ENCODE results near the gene TGFB1. TPM values are rescaled to one million over a fixed set of nuclear protein-coding genes. Genes with fewer than 3 reads are reported as not detected.
A peak's percentile ranks its signal among the peaks of the same experiment; 100 is the strongest.

Gene TGFB1
- total RNA-seq, 8 experiments from 2014 or later = 0.71 to 42.7 (median 4.8) TPM

DNA sequence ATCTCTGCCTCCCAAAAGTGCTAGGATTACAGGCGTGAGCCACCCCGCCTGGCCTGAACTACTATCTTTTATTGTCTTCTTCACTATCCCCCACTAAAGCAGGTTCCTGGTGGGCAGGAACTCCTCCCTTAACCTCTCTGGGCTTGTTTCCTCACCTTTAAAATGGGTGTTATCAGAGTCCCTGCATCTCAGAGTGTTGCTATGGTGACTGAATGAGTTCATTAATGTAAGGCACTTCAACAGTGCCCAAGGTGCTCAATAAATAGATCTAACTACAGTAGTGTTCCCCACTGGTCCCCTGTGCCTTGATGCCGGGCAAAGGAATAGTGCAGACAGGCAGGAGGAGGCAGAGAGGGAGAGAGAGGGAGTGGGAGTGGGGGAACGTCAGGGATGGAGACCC is 23.2 kb downstream of the TGFB1 start:
- Histone ChIP-seq H3K4me1 (replicated peaks in 1 of 2) (peaks cover 2 to 23% of the 10 kb centered on the region in 2 donors), H3K4me3 (no peak overlapping the region), H3K27ac (no peak overlapping the region)
- ATAC-seq (replicated peaks in 6 of 8) = peak in 1 of 8 experiments; percentile 7
- WGBS, 10 experiments = 30 to 100% (median 100%) methylated on average over 1 to 3 of the region's 4 CpGs; no CpG with 5 or more reads in 5 of the 10 experiments
- in situ Hi-C loops (cut with MboI; ENCODE audit: low pct_unique_long_range_greater_than_20kb in 2 of 9, low sequenced_read_pairs in 9 of 9, unreplicated experiment in 9 of 9) = no loop called here

DNA sequence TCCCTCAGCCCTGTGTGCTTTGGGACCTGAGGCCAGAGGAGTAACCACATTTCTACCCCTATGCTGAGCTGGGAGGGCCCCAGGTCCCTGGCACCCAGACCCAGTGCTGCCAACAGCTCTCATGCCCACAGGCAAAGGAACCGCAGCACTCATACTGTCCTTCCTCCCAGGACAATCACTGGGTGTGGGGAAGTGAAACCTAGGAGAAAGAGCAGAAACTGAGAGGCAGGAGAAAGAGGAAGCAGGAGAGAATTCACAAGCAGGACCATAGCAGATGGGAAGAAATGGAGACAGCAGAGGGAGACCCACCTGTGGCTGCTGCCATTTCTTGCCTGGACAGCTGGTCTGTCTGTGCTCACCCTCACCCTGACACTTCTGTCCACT is 24.9 kb downstream of the TGFB1 start:
- in situ Hi-C loops (cut with MboI; ENCODE audit: low pct_unique_long_range_greater_than_20kb in 2 of 9, low sequenced_read_pairs in 9 of 9, unreplicated experiment in 9 of 9) = no loop called here
- H3K4me1 ChIP-seq (replicated peaks in 1 of 2) = peaks cover 18 to 40% of the 10 kb centered on the region in 2 donors
- ATAC-seq (replicated peaks in 6 of 8) = no peak

DNA sequence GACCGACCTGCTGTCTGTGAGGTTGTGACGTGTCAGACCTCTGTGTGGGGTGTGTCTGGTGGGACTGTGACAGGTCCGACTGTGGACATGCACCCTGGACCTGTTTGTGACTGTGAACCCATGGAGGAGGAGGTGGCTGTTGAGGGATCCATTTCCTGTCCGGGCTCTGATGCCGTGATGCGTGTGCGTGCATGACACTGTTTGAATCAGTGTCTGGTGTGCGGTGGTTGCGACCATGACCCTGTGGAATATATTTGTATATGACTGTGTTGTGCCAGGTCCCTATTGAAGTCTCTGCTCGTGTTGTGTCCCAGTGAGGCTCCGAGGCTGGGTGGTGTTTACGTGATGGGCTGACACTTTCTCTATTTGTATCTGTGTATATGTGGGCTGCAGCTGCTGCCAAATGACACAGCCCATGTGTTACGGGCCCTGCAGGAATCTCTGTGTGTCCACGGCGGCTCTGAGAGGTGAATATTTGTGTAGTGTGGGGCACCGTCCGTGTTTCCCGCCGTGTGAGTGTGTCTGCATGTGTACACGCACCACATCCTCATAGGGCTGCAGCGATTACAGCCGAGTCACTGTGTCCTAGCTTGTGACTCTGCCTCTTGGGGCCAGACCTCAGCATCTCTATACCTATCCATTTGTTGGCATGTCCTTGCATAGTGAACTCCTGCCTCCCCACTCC is 25.4 kb downstream of the TGFB1 start:
- Histone ChIP-seq H3K4me3 (no peak overlapping the region), H3K4me1 (replicated peaks in 1 of 2) (peaks cover 23 to 45% of the 10 kb centered on the region in 2 donors), H3K27ac (peak overlapping the region in 1 of 2 donors; percentile 32)
- ATAC-seq (replicated peaks in 6 of 8) = peak in 1 of 8 experiments; percentile 1
- 52 to 100% (median 88%) methylated on average over 2 to 8 of the region's 22 CpGs; no CpG with 5 or more reads in 4 of the 10 experiments for WGBS, 10 experiments
- in situ Hi-C loops (cut with MboI; ENCODE audit: low pct_unique_long_range_greater_than_20kb in 2 of 9, low sequenced_read_pairs in 9 of 9, unreplicated experiment in 9 of 9) = no loop called here

More for the DNA sequence above, 24.9 kb downstream of the TGFB1 start:
- Histone ChIP-seq H3K27ac (peak overlapping the region in 1 of 2 donors; percentile 32), H3K4me3 (no peak overlapping the region)
- 100% methylated on average over 1 of the region's 1 CpG; no CpG with 5 or more reads in 9 of the 10 experiments for WGBS, 10 experiments

DNA sequence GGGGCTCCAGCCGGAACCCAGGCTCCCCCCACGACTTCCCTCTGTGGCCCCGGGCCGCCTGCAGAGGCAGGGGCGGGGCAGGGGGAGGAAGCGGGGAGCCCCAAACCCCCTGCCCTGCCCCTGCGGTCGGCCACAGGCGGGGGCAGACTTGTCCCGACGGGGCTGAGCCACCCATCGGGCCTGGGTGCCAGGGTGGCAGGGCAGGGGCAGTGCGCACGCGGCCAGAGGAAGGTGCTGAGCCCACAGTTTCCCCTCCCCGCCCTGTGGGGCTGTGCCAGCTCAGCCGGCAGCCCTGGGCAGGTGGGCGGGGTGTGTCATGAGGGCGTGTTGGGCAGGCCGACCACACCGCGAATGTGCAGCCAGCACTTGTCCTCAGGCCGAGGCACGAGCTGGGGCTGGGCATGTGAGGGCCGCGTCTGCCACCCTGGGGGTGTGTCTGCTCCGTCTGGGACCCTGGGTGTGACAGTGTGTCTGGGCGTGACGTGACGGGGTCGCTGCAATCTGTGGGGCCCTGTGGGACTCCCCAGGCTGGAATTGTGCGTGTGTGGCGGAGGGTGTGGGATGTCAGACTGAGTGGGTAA is 26.1 kb downstream of the TGFB1 start:
- Histone ChIP-seq H3K4me1 (replicated peaks in 1 of 2) (peaks cover 29 to 52% of the 10 kb centered on the region in 2 donors), H3K4me3 (no peak overlapping the region), H3K27ac (no peak overlapping the region)
- peak in 2 of 8 experiments; percentile 1 to 7 for ATAC-seq (replicated peaks in 6 of 8)
- WGBS, 10 experiments = 13 to 50% (median 47%) methylated on average over 3 to 4 of the region's 33 CpGs; no CpG with 5 or more reads in 7 of the 10 experiments
- in situ Hi-C loops (cut with MboI; ENCODE audit: low pct_unique_long_range_greater_than_20kb in 2 of 9, low sequenced_read_pairs in 9 of 9, unreplicated experiment in 9 of 9) = no loop called here

DNA sequence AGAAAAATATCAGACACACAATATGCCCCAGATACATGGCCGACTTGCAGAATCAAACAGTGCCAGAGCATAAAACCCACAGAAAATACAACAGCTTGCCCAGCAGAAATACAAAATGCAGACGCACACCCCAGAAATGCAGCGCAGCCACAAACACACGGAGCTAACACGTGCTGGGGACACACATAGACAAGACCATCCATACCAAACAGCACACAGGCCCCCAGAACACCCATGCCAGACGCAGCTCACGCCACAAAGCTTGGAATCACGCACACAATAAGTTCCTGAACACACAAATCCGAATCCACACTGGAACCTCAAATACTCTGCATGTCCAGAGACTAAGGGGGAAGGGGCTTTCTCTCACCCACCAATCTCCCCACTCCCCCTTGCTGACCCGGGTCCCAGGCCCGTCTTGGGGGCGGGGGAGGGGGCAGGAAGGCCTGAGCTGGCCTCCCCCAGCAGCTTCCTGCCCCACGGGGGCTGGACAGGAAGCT is 26.6 kb downstream of the TGFB1 start:
- Histone ChIP-seq H3K4me1 (replicated peaks in 1 of 2) (peaks cover 33 to 57% of the 10 kb centered on the region in 2 donors), H3K27ac (no peak overlapping the region), H3K4me3 (no peak overlapping the region)
- WGBS, 10 experiments = 71 to 100% (median 81%) methylated on average over 1 to 5 of the region's 13 CpGs; no CpG with 5 or more reads in 6 of the 10 experiments
- in situ Hi-C loops (cut with MboI; ENCODE audit: low pct_unique_long_range_greater_than_20kb in 2 of 9, low sequenced_read_pairs in 9 of 9, unreplicated experiment in 9 of 9) = no loop called here
- no peak for ATAC-seq (replicated peaks in 6 of 8)

DNA sequence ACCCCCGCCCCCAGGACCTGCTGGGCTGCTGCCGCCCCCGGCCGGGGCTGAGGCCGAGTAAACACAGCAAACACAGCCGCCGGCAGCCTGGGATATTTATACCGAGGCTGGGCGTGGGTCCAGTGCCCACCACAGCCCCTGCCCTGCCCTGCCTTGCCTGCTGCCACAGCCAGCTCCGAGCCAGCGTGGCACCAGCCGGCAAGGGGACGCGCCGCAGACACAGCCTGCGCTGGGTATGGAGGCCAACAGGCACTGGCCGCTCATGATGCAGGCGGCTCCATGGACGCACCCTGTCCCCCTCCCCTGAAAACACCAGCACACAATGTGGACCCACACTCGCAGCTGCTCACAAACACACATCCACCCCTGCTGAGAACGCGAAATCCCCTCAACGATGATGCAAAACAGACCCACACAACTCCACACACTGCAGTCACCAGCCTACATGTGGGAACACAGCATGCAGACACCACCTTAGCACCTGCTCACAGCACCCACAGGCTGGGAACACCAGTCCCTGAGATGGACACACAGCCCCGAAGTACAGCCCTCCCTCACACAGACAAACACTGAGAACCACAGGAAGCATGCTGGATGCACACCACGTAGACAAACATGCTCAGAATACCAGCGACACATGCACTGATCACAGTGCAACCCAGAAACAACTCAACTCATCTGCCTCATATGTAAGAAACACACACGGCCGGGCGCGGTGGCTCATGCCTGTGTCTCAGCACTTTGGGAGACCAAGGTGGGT is 27.6 kb downstream of the TGFB1 start:
- in situ Hi-C loops (cut with MboI; ENCODE audit: low pct_unique_long_range_greater_than_20kb in 2 of 9, low sequenced_read_pairs in 9 of 9, unreplicated experiment in 9 of 9) = no loop called here
- peak in 4 of 8 experiments; percentile 1 to 36 (median 2) for ATAC-seq (replicated peaks in 6 of 8)
- no peak overlapping the region for H3K4me3 ChIP-seq
- peak overlapping the region in 1 of 2 donors; percentile 61 for H3K27ac ChIP-seq
- peaks cover 39 to 62% of the 10 kb centered on the region in 2 donors for H3K4me1 ChIP-seq (replicated peaks in 1 of 2)
- 0 to 100% (median 67%) methylated on average over 1 to 16 of the region's 30 CpGs; no CpG with 5 or more reads in 4 of the 10 experiments for WGBS, 10 experiments

DNA sequence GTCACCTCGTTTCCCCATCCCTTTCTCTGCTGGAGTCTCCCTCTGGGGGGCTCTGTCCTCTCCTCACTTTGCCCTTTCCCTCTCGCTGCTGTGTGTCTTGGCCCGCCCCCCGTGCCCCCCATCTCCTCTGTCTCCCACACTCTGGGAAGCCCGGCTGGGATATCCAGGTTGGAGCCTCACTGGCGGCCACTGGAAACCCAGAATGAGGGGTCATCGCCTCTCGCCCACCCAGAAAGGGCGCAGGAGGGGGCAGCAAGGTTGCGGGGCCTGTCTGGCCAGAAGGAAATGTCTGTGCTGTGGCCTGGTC is 28.1 kb downstream of the TGFB1 start:
- in situ Hi-C loops (cut with MboI; ENCODE audit: low pct_unique_long_range_greater_than_20kb in 2 of 9, low sequenced_read_pairs in 9 of 9, unreplicated experiment in 9 of 9) = no loop called here
- no peak for ATAC-seq (replicated peaks in 6 of 8)
- peaks cover 39 to 59% of the 10 kb centered on the region in 2 donors for H3K4me1 ChIP-seq (replicated peaks in 1 of 2)
- WGBS, 10 experiments = 0% methylated on average over 3 of the region's 10 CpGs; no CpG with 5 or more reads in 9 of the 10 experiments
- no peak overlapping the region for H3K4me3 ChIP-seq
- H3K27ac ChIP-seq = peak overlapping the region in 1 of 2 donors; percentile 61

DNA sequence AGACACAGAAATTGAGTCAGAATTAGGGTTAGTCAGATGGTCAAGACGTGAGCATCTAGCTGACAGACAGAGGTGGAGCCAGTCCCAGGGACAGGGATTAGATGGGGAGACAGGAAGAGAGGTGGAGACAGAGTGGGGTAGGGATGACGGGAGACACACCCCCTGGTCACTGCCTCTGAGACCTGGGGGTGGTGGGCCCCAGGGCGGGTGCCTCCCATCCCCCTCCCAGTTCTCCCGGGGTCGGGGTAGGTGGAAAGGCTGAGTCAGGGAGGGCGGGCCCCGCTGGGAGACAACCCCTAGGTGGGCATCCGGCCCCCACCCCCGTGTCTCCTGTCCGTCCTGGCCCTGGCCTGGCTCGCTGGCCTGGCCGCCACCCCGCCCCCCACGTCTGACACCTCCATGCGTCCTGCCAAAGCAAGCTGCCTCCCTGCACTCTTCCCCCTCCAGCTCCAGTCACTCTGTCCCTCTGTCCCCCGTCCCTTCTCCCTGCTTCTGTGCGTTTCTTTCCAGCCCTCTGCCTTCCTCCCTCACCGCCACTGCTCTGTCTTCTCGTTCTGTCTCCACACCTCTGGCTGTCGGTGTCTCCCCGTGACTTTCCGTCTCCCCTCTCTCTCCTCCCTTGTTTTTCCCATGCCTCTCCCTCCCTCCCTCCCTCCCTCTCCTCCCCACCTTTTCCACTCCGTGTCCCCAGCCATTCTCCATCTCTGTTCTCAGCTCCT is 28.6 kb downstream of the TGFB1 start:
- Histone ChIP-seq H3K4me3 (peak overlapping the region in 3 of 5 donors; percentile 0 to 13 (median 6)), H3K4me1 (replicated peaks in 1 of 2) (peaks cover 39 to 59% of the 10 kb centered on the region in 2 donors), H3K27ac (peak overlapping the region in 1 of 2 donors; percentile 61)
- in situ Hi-C loops (cut with MboI; ENCODE audit: low pct_unique_long_range_greater_than_20kb in 2 of 9, low sequenced_read_pairs in 9 of 9, unreplicated experiment in 9 of 9) = no loop called here
- peak in 7 of 8 experiments; percentile 12 to 61 (median 51) for ATAC-seq (replicated peaks in 6 of 8)
- 0 to 33% (median 17%) methylated on average over 1 of the region's 23 CpGs; no CpG with 5 or more reads in 6 of the 10 experiments for WGBS, 10 experiments

DNA sequence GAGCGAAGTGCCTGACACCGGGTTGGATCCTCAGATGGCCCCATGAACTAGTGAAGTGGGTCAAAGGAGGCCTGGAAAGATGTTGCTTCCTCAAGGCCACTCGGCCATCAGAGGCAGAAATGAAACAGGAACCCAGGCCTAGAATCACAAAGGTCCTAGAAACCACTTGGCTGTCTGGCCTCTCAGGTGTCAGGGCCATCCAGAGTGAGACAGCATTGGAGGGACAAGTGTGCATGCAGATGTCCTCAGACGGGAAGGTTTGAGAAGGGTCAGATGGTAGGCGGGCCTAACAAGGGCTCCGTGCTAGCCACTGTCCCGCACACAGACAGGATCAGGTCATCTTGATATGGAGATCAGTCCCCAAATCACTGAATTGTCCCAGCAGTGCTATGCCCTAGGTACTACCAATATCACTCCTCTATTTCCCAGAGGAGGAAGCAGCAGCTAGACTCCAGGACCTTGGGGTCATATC is 29.5 kb downstream of the TGFB1 start:
- 51 to 80% (median 66%) methylated on average over 1 to 2 of the region's 7 CpGs; no CpG with 5 or more reads in 4 of the 10 experiments for WGBS, 10 experiments
- peaks cover 39 to 59% of the 10 kb centered on the region in 2 donors for H3K4me1 ChIP-seq (replicated peaks in 1 of 2)
- ATAC-seq (replicated peaks in 6 of 8) = no peak

DNA sequence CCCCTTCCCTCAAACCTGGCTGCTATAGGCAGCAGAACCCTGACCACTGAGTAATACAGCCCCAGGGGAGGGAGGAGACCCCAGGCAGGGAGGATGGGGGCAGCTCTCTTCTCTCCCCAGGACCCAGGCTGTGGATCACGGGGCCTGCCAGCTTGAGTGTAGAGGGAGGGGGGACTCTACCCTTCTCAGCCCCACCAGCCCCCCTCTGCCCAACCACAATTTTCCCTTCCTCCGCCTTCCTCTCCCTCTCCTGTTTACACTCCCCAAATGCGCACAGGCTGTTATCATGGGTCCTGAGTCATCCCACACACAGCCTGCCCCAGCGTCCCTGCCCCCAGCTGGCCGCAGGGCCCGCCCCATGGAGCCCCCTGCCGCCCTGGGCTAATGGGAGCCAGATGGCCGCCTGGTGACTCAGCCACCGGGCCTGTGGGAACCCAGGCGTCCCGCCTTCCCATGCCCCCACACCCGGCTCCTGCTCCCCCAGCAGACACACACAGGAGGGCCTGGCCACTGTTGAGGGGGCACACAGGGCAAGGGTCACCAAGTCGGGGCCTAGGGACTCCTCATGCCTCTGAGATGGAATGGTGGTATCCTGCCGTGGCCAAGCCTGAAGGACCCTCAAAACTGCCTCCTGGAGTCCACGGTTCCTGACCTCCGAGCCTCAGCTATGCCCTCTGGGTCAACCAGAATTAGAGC is 30.1 kb downstream of the TGFB1 start:
- Histone ChIP-seq H3K4me3 (no peak overlapping the region), H3K27ac (peak overlapping the region; percentile 35 to 61), H3K4me1 (replicated peaks in 1 of 2) (peaks cover 39 to 59% of the 10 kb centered on the region in 2 donors)
- in situ Hi-C loops (cut with MboI; ENCODE audit: low pct_unique_long_range_greater_than_20kb in 2 of 9, low sequenced_read_pairs in 9 of 9, unreplicated experiment in 9 of 9) = no loop called here
- ATAC-seq (replicated peaks in 6 of 8) = peak; percentile 65 to 79 (median 73)
- WGBS, 10 experiments = 40 to 100% (median 68%) methylated on average over 1 to 4 of the region's 16 CpGs; no CpG with 5 or more reads in 6 of the 10 experiments

More for the DNA sequence above, 29.5 kb downstream of the TGFB1 start:
- in situ Hi-C loops (cut with MboI; ENCODE audit: low pct_unique_long_range_greater_than_20kb in 2 of 9, low sequenced_read_pairs in 9 of 9, unreplicated experiment in 9 of 9) = no loop called here
- Histone ChIP-seq H3K27ac (peak overlapping the region in 1 of 2 donors; percentile 61), H3K4me3 (no peak overlapping the region)

DNA sequence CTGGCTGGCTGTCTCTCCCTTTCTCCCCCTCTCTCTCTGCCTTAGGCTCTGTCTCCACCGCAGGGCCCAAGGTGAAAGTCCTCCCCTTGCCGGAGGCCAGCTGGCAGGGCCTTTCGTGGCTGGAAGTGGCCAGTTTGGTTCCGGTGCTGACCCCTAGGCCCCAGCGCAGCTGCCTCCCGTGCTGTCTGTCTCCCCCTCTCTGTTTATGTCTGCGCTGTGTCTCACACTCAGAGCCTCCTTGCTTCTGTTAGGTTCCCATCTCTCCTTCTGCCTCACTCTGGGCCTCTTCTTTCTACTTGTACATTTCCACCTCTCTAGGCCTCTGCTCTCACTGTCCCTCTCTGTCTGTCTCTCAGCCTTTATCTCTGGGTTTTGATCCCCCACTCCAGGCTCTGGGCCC is 30.7 kb downstream of the TGFB1 start:
- no peak overlapping the region for H3K4me3 ChIP-seq
- peak in 1 of 8 experiments; percentile 8 for ATAC-seq (replicated peaks in 6 of 8)
- in situ Hi-C loops (cut with MboI; ENCODE audit: low pct_unique_long_range_greater_than_20kb in 2 of 9, low sequenced_read_pairs in 9 of 9, unreplicated experiment in 9 of 9) = no loop called here
- H3K4me1 ChIP-seq (replicated peaks in 1 of 2) = peaks cover 39 to 55% of the 10 kb centered on the region in 2 donors
- H3K27ac ChIP-seq = peak overlapping the region; percentile 35 to 61
- 0 to 100% (median 62%) methylated on average over 1 to 5 of the region's 7 CpGs for WGBS, 10 experiments

DNA sequence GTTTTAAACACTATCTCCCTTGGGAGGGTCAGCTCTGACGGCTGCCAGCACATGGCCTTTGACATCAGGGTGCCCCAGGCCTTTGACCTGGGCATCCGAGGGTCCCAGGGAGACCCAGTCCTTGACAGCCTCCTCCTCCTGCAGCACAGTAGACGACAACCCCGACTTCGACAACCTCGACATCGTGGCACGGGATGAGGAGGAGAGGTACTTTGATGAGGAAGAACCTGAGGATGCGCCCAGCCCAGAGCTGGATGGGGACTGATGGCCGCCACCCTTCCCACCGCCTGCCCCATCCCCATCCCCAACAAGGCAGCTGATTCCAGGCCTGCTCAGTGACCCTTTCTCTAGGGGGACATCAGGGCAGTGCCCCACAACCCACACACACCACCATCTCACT is 31.3 kb downstream of the TGFB1 start:
- WGBS, 10 experiments = 83 to 100% (median 95%) methylated on average over 1 to 4 of the region's 11 CpGs; no CpG with 5 or more reads in 7 of the 10 experiments
- H3K4me3 ChIP-seq = no peak overlapping the region
- H3K27ac ChIP-seq = peak overlapping the region in 1 of 2 donors; percentile 61
- in situ Hi-C loops (cut with MboI; ENCODE audit: low pct_unique_long_range_greater_than_20kb in 2 of 9, low sequenced_read_pairs in 9 of 9, unreplicated experiment in 9 of 9) = no loop called here
- H3K4me1 ChIP-seq (replicated peaks in 1 of 2) = peaks cover 39 to 52% of the 10 kb centered on the region in 2 donors
- no peak for ATAC-seq (replicated peaks in 6 of 8)
